ENCODE results near the gene ATXN1. TPM values are rescaled to one million over a fixed set of nuclear protein-coding genes. Genes with fewer than 3 reads are reported as not detected.
"Not testable (repeated sequence)": the region's sequence is repeated elsewhere in the genome, so short reads cannot be mapped to it uniquely, and the experiment has no call there.

Gene ATXN1
- total RNA-seq, 4 donors from 2014 or later, result 48.7 to 166 (median 105) TPM

GRCh38 chr6:16622193-16622592 lies 139.1 kb downstream of the ATXN1 start:
- H3K4me3 ChIP-seq, result no peak overlapping the region
- DNase-seq, result no peak
- TF ChIP-seq EP300 (IDR thresholded peaks at IDR 0.05; ENCODE audit: low read depth), result no peak
- TF ChIP-seq, protein P1, sequence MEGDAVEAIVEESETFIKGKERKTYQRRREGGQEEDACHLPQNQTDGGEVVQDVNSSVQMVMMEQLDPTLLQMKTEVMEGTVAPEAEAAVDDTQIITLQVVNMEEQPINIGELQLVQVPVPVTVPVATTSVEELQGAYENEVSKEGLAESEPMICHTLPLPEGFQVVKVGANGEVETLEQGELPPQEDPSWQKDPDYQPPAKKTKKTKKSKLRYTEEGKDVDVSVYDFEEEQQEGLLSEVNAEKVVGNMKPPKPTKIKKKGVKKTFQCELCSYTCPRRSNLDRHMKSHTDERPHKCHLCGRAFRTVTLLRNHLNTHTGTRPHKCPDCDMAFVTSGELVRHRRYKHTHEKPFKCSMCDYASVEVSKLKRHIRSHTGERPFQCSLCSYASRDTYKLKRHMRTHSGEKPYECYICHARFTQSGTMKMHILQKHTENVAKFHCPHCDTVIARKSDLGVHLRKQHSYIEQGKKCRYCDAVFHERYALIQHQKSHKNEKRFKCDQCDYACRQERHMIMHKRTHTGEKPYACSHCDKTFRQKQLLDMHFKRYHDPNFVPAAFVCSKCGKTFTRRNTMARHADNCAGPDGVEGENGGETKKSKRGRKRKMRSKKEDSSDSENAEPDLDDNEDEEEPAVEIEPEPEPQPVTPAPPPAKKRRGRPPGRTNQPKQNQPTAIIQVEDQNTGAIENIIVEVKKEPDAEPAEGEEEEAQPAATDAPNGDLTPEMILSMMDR (IDR thresholded peaks at IDR 0.05), result no peak
- TF ChIP-seq POLR2AphosphoS5 (IDR thresholded peaks at IDR 0.05), result no peak
- no peak for TF ChIP-seq POLR2A (IDR thresholded peaks at IDR 0.05)
- H3K36me3 ChIP-seq, result no peaks in the 10 kb centered on the region
- H3K9me3 ChIP-seq, result no peaks in the 10 kb centered on the region
- 77 to 80% methylated on average over 5 of the region's 5 CpGs for WGBS, 2 donors (ENCODE audit: low coverage in 1 of 2)
- intact Hi-C loops (cut with DNase I; ENCODE audit: low total_unique reads), result no loop called here
- in situ Hi-C loops (cut with MboI; ENCODE audit: low pct_ligation_motif_present in 1 of 4, low pct_unique_long_range_greater_than_20kb in 1 of 4, low sequenced_read_pairs in 3 of 4), result no loop called here
- H3K4me1 ChIP-seq, result peaks cover 0 to 9% (median 0%) of the 10 kb centered on the region in 4 donors
- no peaks in the 10 kb centered on the region for H3K27me3 ChIP-seq
- no peak overlapping the region for H3K27ac ChIP-seq

- intact Hi-C loops (cut with DNase I; ENCODE audit: low total_unique reads) (no loop called here), in situ Hi-C loops (cut with MboI; ENCODE audit: low pct_ligation_motif_present in 1 of 4, low pct_unique_long_range_greater_than_20kb in 1 of 4, low sequenced_read_pairs in 3 of 4) (no loop called here)
- TF ChIP-seq, protein P1 (IDR thresholded peaks at IDR 0.05), result no peak
- TF ChIP-seq POLR2AphosphoS5 (IDR thresholded peaks at IDR 0.05) (no peak), EP300 (IDR thresholded peaks at IDR 0.05; ENCODE audit: low read depth) (no peak), POLR2A (IDR thresholded peaks at IDR 0.05) (no peak)
- Histone ChIP-seq H3K9me3 (no peaks in the 10 kb centered on the region), H3K36me3 (no peaks in the 10 kb centered on the region), H3K4me1 (peaks cover 0 to 9% (median 0%) of the 10 kb centered on the region in 4 donors), H3K4me3 (no peak overlapping the region), H3K27ac (no peak overlapping the region), H3K27me3 (no peaks in the 10 kb centered on the region)
- no peak for DNase-seq
- WGBS, 2 donors (ENCODE audit: low coverage in 1 of 2), result 73% methylated on average over 6 of the region's 6 CpGs; no CpG with 5 or more reads in 1 of the 2 donors
These were observed 140.3 kb downstream of the ATXN1 start for GRCh38 chr6:16621002-16621401.

GRCh38 chr6:16619777-16620176 lies 141.5 kb downstream of the ATXN1 start:
- in situ Hi-C loops (cut with MboI; ENCODE audit: low pct_ligation_motif_present in 1 of 4, low pct_unique_long_range_greater_than_20kb in 1 of 4, low sequenced_read_pairs in 3 of 4), result no loop called here
- no peaks in the 10 kb centered on the region for H3K36me3 ChIP-seq
- no peaks in the 10 kb centered on the region for H3K9me3 ChIP-seq
- no peak for TF ChIP-seq POLR2AphosphoS5 (IDR thresholded peaks at IDR 0.05)
- TF ChIP-seq, protein P1 (IDR thresholded peaks at IDR 0.05), result no peak
- no peak for TF ChIP-seq POLR2A (IDR thresholded peaks at IDR 0.05)
- TF ChIP-seq EP300 (IDR thresholded peaks at IDR 0.05; ENCODE audit: low read depth), result no peak
- intact Hi-C loops (cut with DNase I; ENCODE audit: low total_unique reads), result no loop called here
- 80 to 85% methylated on average over 2 of the region's 2 CpGs for WGBS, 2 donors (ENCODE audit: low coverage in 1 of 2)
- DNase-seq, result no peak
- no peaks in the 10 kb centered on the region for H3K27me3 ChIP-seq
- peaks cover 0 to 9% (median 0%) of the 10 kb centered on the region in 4 donors for H3K4me1 ChIP-seq
- H3K27ac ChIP-seq, result no peak overlapping the region
- no peak overlapping the region for H3K4me3 ChIP-seq

GRCh38 chr6:16618962-16619361 lies 142.3 kb downstream of the ATXN1 start:
- intact Hi-C loops (cut with DNase I; ENCODE audit: low total_unique reads), result no loop called here
- Histone ChIP-seq H3K27me3 (no peaks in the 10 kb centered on the region), H3K27ac (no peak overlapping the region), H3K4me3 (no peak overlapping the region), H3K36me3 (no peaks in the 10 kb centered on the region), H3K4me1 (peaks cover 0 to 9% (median 0%) of the 10 kb centered on the region in 4 donors), H3K9me3 (no peaks in the 10 kb centered on the region)
- DNase-seq, result no peak
- WGBS, 2 donors (ENCODE audit: low coverage in 1 of 2), result 43 to 56% methylated on average over 2 of the region's 2 CpGs
- in situ Hi-C loops (cut with MboI; ENCODE audit: low pct_ligation_motif_present in 1 of 4, low pct_unique_long_range_greater_than_20kb in 1 of 4, low sequenced_read_pairs in 3 of 4), result no loop called here
- TF ChIP-seq, protein P1 (IDR thresholded peaks at IDR 0.05), result no peak
- no peak for TF ChIP-seq POLR2A (IDR thresholded peaks at IDR 0.05)
- TF ChIP-seq EP300 (IDR thresholded peaks at IDR 0.05; ENCODE audit: low read depth), result no peak

GRCh38 chr6:16615215-16615614 lies 146.0 kb downstream of the ATXN1 start:
- DNase-seq; intact Hi-C loops (cut with DNase I; ENCODE audit: low total_unique reads); in situ Hi-C loops (cut with MboI; ENCODE audit: low pct_ligation_motif_present in 1 of 4, low pct_unique_long_range_greater_than_20kb in 1 of 4, low sequenced_read_pairs in 3 of 4); H3K9me3 ChIP-seq; H3K4me1 ChIP-seq; H3K4me3 ChIP-seq; H3K27me3 ChIP-seq; H3K36me3 ChIP-seq; H3K27ac ChIP-seq: not testable (repeated sequence)
- 97% methylated on average over 6 of the region's 6 CpGs; no CpG with 5 or more reads in 1 of the 2 donors for WGBS, 2 donors (ENCODE audit: low coverage in 1 of 2)

DNA sequence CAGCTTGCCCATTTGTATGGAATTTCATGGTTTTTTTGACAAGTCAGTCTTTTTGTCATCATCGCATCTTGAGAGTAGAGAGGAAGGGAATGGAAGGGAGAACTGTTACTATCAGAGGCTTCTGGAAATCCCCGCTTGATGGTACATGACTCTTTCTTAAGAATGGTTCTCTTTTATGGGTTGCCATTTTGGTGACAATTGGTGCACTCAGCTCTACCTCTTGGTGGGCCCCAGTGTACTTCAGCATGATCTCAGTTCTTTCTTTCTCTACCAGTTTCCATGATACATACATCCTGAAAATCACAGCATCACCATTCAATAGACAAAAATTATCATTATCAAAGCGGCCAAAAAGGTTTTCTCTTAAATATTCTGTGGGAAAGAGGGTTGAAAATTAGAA lies 147.1 kb downstream of the ATXN1 start:
- intact Hi-C loops (cut with DNase I; ENCODE audit: low total_unique reads); H3K4me1 ChIP-seq; H3K27me3 ChIP-seq; H3K4me3 ChIP-seq; H3K36me3 ChIP-seq; H3K9me3 ChIP-seq; in situ Hi-C loops (cut with MboI; ENCODE audit: low pct_ligation_motif_present in 1 of 4, low pct_unique_long_range_greater_than_20kb in 1 of 4, low sequenced_read_pairs in 3 of 4); H3K27ac ChIP-seq; DNase-seq: not testable (repeated sequence)
- 92% methylated on average over 2 of the region's 3 CpGs; no CpG with 5 or more reads in 1 of the 2 donors for WGBS, 2 donors (ENCODE audit: low coverage in 1 of 2)

- H3K27ac ChIP-seq; H3K27me3 ChIP-seq; DNase-seq; H3K4me1 ChIP-seq; intact Hi-C loops (cut with DNase I; ENCODE audit: low total_unique reads); H3K36me3 ChIP-seq; in situ Hi-C loops (cut with MboI; ENCODE audit: low pct_ligation_motif_present in 1 of 4, low pct_unique_long_range_greater_than_20kb in 1 of 4, low sequenced_read_pairs in 3 of 4); H3K9me3 ChIP-seq; H3K4me3 ChIP-seq: not testable (repeated sequence)
- 97 to 100% methylated on average over 2 of the region's 2 CpGs for WGBS, 2 donors (ENCODE audit: low coverage in 1 of 2)
These were observed 147.8 kb downstream of the ATXN1 start for GRCh38 chr6:16613504-16613903.

Data from transverse colon (tissue), 4 donors.